ENCODE results near the gene MDFIC2.

GRCh38 chr3:70233112-70233511 lies 79.3 kb downstream of the MDFIC2 start:
- TF ChIP-seq POLR2A (IDR thresholded peaks at IDR 0.05) (no peak), POLR2AphosphoS5 (IDR thresholded peaks at IDR 0.05) (no peak), EP300 (IDR thresholded peaks at IDR 0.05) (no peak)
- TF ChIP-seq, protein P1, sequence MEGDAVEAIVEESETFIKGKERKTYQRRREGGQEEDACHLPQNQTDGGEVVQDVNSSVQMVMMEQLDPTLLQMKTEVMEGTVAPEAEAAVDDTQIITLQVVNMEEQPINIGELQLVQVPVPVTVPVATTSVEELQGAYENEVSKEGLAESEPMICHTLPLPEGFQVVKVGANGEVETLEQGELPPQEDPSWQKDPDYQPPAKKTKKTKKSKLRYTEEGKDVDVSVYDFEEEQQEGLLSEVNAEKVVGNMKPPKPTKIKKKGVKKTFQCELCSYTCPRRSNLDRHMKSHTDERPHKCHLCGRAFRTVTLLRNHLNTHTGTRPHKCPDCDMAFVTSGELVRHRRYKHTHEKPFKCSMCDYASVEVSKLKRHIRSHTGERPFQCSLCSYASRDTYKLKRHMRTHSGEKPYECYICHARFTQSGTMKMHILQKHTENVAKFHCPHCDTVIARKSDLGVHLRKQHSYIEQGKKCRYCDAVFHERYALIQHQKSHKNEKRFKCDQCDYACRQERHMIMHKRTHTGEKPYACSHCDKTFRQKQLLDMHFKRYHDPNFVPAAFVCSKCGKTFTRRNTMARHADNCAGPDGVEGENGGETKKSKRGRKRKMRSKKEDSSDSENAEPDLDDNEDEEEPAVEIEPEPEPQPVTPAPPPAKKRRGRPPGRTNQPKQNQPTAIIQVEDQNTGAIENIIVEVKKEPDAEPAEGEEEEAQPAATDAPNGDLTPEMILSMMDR (IDR thresholded peaks at IDR 0.05): no peak
